NCI-H2227 (cell line): ENCODE data around the gene NCKAP5.
"Not testable (repeated sequence)": the region's sequence is repeated elsewhere in the genome, so short reads cannot be mapped to it uniquely, and the experiment has no call there.

Experiments used
- DNase-seq: peaks from one replicate; lab custom pipeline; 2025; ENCODE audit not compliant: unreplicated experiment; lab: John Stamatoyannopoulos, UW

NCKAP5 gene

GRCh38 chr2:132747046-132747445, 821.2 kb downstream of the NCKAP5 start:
- peak; percentile 36 for DNase-seq

DNA sequence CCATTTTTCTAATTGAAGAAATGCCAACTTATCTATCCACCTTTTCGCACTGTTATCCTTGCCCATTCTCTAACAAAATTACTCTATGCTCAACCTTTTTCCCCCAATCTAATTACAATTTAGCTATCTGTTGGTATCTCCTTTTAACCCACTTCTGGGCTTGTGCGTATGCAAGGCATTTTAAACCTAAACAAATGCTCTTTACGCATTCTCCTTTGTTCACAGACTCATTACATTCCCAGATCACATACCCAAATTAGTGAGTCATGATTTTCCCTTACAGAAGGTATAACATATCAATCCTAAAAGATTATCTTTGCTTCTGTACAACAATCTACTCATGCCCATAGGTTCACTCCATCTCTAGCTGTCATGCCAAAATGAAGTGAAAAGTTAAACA, 826.5 kb downstream of the NCKAP5 start:
- DNase-seq: no peak

DNA sequence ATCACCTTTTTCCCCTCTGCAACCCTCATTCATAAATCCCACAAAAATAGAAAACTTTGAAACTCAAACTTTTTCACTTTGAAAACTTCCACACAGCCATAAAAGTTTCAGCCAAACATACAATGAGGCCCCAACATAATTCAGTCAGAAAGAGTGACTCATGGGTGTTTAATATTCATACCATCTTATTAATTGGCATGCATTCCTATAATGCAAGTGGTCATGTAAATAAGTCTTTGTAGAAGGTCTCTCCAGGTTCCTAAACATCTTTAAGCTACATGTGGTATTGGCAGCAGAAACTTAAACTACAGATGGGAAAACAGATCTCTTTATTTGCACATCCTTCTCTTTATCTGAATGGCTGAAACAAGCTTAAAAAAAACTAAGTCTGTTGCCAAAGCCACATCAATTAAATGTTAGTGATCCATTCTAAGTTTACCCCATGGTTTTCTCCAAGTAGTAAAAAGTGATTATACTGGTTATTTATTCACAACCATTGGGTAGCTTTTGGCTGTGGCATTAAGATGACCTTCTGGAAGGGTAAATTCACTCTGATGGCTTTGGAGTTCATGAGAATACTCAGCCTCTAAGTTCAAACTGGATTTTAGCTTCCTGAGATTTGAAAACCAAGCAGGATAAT, 828.1 kb downstream of the NCKAP5 start:
- DNase-seq: no peak

- DNase-seq: no peak
These were observed 830.0 kb downstream of the NCKAP5 start for GRCh38 chr2:132738223-132738622.

- no peak for DNase-seq
These were observed 832.2 kb downstream of the NCKAP5 start for GRCh38 chr2:132736059-132736458.

DNA sequence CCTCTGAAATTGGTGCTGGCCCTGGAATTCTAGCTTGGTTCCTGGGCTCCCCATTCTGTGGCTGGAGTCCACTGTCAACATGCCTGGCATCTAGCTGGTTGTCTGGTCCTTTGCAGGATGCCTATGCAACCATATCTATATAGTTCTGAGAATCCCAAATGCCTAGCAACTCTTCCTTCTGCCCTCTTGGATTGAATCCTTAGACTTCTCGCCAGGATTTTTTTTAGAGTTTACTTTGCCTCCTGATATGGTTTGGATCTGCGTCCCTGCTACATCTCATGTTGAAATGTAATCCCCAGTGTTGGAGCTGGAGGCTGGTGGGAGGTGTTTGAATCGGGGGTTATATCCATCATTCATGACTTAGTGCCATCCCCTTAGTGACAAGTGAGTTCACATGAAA, 833.3 kb downstream of the NCKAP5 start:
- DNase-seq: no peak

- no peak for DNase-seq
These were observed 835.2 kb downstream of the NCKAP5 start for GRCh38 chr2:132733094-132733493.

- DNase-seq: no peak
These were observed 835.6 kb downstream of the NCKAP5 start for GRCh38 chr2:132732694-132733093.

DNA sequence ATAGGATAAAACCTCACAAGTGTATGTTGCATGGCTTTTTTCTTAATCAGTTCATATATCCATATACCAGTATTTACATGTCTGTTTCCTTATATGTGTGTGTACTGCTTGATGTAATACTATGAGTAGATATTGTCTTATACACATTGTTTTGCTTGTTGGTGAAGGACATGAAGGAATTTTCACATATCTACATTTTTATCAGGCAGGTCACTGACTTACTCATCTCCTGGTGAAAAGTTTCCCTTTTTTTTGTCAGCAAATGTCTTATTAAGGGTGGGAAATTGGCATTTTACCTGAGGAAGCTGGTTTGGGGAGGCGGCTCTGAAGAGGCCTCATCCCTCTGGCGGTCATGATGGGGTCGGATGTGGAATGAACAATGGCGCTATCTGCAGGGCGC, 836.8 kb downstream of the NCKAP5 start:
- no peak for DNase-seq

GRCh38 chr2:132730611-132731010, 837.7 kb downstream of the NCKAP5 start:
- DNase-seq: peak; percentile 31

DNA sequence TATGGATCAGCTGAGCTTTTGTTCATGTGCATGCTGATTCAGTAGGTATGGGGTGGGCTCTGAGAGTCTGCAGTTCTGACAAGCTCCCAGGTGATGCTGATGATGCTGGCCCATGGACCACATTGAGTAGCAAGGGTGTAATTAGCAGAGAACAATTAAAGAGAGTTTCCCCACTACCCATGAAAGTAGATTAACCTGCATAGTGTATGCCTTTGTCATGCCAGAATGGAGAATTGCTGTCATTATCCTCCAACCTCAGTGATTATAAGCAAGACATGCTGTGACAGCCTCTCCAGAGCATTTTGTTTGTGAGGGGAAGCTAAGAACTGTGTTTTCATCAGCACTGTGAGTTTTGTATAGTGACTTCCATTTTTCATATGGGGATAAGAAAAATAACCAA, 838.7 kb downstream of the NCKAP5 start:
- DNase-seq: peak; percentile 66

DNA sequence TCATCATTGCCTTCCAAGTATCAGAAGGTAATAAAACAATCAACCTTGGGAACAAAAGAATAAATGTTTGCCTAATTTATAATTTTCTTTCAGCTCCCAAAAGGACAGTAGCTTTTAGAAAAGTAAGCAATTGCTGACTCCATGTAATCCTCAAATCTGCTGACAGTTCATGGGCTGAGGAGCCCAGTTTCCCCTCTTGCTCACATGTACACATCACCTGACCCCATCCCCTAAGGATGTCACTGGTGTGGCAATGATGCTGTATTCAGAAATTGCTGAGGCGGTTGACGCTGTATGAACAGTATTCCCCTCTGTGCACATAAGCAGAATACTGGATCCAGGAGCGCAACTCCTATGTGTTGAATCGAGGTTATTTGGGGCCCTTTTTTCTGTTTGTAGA, 842.1 kb downstream of the NCKAP5 start:
- DNase-seq: no peak

- DNase-seq: peak; percentile 84
These were observed 842.5 kb downstream of the NCKAP5 start for GRCh38 chr2:132725748-132726147.

GRCh38 chr2:132725148-132725547, 843.1 kb downstream of the NCKAP5 start:
- DNase-seq: peak; percentile 83

DNA sequence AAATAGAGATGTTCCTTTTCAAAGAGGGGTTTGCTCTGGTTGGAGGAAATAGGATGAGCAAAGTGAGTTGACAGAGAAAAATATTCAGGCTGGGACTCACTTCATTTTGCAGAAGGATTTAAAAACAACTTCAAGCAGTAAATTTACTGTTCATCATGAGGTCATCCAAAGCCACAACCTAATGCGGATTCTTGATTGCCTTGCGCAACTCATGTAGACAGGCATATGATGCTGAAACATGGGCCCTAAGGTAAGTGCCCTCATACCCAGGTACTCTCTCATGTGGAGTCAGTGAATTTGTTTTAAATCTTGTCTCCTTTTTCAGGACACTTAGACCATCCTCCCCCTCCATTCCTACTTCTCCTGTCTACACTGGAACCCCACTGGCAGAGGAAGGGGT, 846.3 kb downstream of the NCKAP5 start:
- no peak for DNase-seq

DNA sequence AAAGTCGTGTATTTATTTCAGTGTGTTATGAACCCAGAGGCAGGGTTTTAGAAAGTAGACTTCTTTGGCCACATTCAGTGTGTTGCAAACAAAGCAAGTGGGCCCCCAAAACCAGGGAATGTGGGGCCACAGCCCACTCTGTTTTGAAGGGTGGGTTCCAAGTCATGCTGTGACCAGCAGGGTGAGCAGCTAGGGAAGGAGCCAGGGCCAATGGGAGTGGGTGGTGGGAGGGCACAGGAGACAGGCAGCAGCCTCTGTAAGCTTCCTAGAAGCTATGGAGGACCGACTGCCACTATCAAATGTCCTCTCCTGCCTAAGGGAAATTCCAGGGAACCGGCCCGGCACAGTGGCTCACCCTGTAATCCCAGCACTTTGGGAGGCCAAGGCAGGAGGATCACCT, 847.9 kb downstream of the NCKAP5 start:
- DNase-seq: no peak

- DNase-seq: no peak
These were observed 848.8 kb downstream of the NCKAP5 start for GRCh38 chr2:132719480-132719879.

DNA sequence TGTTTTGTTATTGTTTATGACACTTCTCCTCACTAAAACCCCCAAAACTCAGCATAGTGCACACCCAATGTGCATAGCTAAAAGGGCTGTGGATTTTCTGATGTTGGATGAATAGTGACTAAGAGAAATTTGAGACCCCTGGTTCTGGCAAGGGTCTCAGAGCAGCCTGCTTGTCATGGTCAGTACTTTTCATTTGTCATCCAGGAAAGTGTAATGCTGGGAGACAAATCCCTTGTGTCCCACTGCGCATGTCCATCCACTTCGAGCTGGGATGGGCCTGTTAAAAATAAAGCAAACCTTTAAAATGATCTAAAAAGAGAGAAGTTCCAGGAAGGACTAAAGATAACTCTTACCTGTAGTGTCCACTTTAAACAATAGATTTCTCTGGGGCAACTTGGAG, 851.3 kb downstream of the NCKAP5 start:
- DNase-seq: no peak

DNA sequence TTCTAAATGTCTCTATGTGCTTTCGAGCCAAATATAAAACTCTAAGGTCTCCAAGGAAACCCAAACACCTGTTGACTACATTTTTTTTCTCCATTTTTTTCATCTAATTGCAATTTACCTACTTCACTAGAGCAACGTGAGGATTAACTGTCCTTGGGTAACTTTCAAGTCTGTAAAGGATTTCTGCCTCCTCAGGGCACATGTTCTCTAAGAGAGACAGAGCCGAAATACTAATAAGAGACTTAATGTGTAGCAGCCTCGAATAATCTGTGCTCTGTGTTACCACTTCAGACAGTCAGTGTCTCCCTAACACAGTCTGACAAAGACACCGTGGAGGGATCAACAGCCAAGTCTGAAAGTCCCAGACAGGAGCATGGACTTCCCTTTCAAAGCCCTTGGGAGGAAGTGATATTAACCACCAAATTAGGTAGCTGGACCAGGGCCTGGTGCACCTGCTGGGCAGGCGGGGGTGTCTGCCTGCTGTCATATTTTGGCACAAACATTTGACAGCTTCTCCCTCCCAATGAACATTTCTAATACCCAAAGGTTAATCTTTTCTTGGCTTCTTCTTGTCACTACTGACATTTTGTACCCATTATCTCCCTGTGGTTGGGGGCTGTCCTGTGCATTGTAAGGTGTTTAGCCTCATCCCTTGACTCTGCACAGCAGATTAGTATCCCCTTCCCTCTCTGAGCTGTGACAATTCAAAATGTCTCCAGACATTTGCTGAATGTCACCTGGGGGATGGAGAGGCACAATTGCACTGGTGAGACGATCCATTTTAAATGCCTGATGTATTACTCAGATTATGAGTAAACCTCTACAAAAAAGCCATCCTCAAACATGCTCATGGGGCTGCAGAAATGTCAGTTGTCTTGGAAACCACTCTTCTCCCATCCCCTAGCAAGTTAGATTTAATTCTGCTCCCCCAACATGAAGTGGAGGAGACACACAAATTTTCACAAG, 852.6 kb downstream of the NCKAP5 start:
- DNase-seq: no peak

GRCh38 chr2:132703396-132703795, 864.9 kb downstream of the NCKAP5 start:
- no peak for DNase-seq

DNA sequence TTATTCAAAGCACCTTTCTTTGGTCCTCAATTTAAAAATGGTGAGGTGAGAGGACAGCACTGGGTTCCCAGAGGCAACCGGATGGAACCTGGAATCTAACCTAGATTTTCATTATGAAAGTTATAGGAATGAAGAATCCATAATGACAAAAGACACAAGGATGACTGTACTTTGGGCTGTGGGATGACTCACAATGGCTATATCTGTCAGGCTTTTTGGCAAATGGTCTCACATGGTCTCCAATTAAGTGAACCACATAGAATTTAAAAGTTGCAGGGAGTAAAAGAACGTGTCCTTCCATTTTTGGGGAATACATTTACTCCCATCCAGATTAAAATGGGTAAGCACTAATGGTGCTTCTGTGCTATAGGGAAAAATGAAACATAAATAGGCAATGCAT, 866.5 kb downstream of the NCKAP5 start:
- no peak for DNase-seq

DNA sequence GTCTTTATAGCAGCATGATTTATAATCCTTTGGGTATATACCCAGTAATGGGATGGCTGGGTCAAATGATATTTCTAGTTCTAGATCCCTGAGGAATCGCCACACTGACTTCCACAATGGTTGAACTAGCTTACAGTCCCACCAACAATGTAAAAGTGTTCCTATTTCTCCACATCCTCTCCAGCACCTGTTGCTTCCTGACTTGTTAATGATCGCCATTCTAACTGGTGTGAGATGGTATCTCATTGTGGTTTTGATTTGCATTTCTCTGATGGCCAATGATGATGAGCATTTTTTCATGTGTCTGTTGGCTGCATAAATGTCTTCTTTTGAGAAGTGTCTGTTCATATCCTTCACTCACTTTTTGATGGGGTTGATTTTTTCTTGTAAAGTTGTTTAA, 868.5 kb downstream of the NCKAP5 start:
- DNase-seq: not testable (repeated sequence)
